H1 (cell line): Measurements from ENCODE around the gene FRAT2.

Experiments used
- ASH2L ChIP-seq: fragments of 200-600, 300-600 bp; sonication (generic); IDR thresholded peaks from one replicate; pipeline ENCODE4 v1.7.1; 2017; ENCODE audit warnings: low read length
- BACH1 ChIP-seq: IDR thresholded peaks from 2 replicates; pipeline ENCODE4 v1.6.1; 2012; ENCODE audit warnings: low read length, improper control_type of control experiment
- CEBPB ChIP-seq: IDR thresholded peaks from 2 replicates; pipeline ENCODE4 v1.6.1; 2012; ENCODE audit warnings: low read depth, low read length
- CHD7 ChIP-seq: fragments of 300-600 bp; sonication (generic); IDR thresholded peaks from 2 replicates; pipeline ENCODE4 v1.7.1; 2012; ENCODE audit warnings: low read length, moderate library complexity, mild to moderate bottlenecking, inconsistent platforms; ENCODE audit not compliant: insufficient replicate concordance
- HDAC2 ChIP-seq, 2 experiments: fragments of 300-600 bp in 1 of 2; sonication (generic) in 1 of 2; IDR thresholded peaks; 2 replicates each; pipeline ENCODE4 v1.6.1; 2011 to 2012; ENCODE audit warnings: low read depth in 2 of 2, low read length in 2 of 2, mild to moderate bottlenecking in 2 of 2, moderate library complexity in 2 of 2, borderline replicate concordance in 1 of 2, inconsistent platforms in 1 of 2
- POLR2A ChIP-seq, 2 experiments: IDR thresholded peaks; 1 replicate in 1 of 2; 2 replicates in 1 of 2; pipeline ENCODE4 v1.6.1; 2011; ENCODE audit warnings: low read depth in 2 of 2, low read length in 2 of 2, mild to moderate bottlenecking in 2 of 2; ENCODE audit errors: control extremely low read depth in 1 of 2
- POLR2AphosphoS5 ChIP-seq: IDR thresholded peaks from 2 replicates; pipeline ENCODE4 v1.6.1; 2011; ENCODE audit warnings: low read depth, low read length
- RAD21 ChIP-seq, 2 experiments: IDR thresholded peaks in 1 of 2; conservative IDR thresholded peaks in 1 of 2; 2 replicates each; pipeline ENCODE4 v1.6.1; 2011; ENCODE audit warnings: low read depth in 2 of 2, low read length in 2 of 2, improper control_type of control experiment in 1 of 2, inconsistent platforms in 1 of 2, mild to moderate bottlenecking in 1 of 2, moderate library complexity in 1 of 2
- TAF1 ChIP-seq: IDR thresholded peaks from 2 replicates; pipeline ENCODE4 v1.6.1; 2011; ENCODE audit warnings: mild to moderate bottlenecking, low read depth, low read length
- TCF12 ChIP-seq: IDR thresholded peaks from 2 replicates; pipeline ENCODE4 v1.6.1; 2011; ENCODE audit warnings: low read depth, mild to moderate bottlenecking, low read length
- YY1 ChIP-seq: IDR thresholded peaks from 2 replicates; pipeline ENCODE4 v1.6.1; 2011; ENCODE audit warnings: low read depth, mild to moderate bottlenecking, low read length
- TF ChIP-seq, protein P1 (sequence below), 3 experiments: IDR thresholded peaks; 1 replicate in 2 of 3; 2 replicates in 1 of 3; pipeline versions ENCODE4 v1.5.1 to v1.6.1; 2011; ENCODE audit warnings: low read length in 3 of 3, mild to moderate bottlenecking in 3 of 3, inconsistent platforms in 2 of 3, low read depth in 1 of 3, moderate library complexity in 1 of 3; ENCODE audit not compliant: insufficient read depth in 1 of 3; ENCODE audit errors: control extremely low read depth in 1 of 3

DNA sequence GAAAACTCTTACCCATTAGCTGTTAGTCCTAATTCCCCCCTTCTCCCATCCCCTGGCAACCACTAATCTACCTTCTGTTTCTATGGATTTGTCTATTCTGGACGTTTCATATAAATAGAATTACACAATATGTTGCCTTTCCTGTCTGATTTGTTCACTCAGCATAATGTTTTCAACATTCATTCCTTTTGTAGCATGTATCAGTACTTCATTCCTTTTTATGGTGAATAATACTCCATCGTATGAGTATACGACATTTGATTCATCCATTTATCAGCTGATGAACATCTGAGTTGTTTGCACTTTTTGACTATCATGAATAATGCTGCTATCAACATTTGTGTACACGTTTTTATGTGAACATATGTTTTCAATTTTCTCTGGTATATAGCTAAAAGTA, 19.9 kb downstream of the FRAT2 start:
- TF ChIP-seq BACH1 (no peak), TCF12 (no peak), POLR2A (IDR thresholded peaks at IDR 0.05; ENCODE audit: control extremely low read depth in 1 of 2, low read depth in 2 of 2, low read length in 2 of 2) (no peak), CEBPB (no peak), TAF1 (no peak), HDAC2 (IDR thresholded peaks at IDR 0.05; ENCODE audit: borderline replicate concordance in 1 of 2, low read depth in 2 of 2, low read length in 2 of 2) (no peak), POLR2AphosphoS5 (no peak), ASH2L (no peak), CHD7 (no peak), RAD21 (IDR thresholded peaks at IDR 0.05 in 1 of 2, conservative IDR thresholded peaks at IDR 0.05 in 1 of 2; ENCODE audit: low read depth in 2 of 2, low read length in 2 of 2) (no peak), YY1 (no peak)
- TF ChIP-seq, protein P1, sequence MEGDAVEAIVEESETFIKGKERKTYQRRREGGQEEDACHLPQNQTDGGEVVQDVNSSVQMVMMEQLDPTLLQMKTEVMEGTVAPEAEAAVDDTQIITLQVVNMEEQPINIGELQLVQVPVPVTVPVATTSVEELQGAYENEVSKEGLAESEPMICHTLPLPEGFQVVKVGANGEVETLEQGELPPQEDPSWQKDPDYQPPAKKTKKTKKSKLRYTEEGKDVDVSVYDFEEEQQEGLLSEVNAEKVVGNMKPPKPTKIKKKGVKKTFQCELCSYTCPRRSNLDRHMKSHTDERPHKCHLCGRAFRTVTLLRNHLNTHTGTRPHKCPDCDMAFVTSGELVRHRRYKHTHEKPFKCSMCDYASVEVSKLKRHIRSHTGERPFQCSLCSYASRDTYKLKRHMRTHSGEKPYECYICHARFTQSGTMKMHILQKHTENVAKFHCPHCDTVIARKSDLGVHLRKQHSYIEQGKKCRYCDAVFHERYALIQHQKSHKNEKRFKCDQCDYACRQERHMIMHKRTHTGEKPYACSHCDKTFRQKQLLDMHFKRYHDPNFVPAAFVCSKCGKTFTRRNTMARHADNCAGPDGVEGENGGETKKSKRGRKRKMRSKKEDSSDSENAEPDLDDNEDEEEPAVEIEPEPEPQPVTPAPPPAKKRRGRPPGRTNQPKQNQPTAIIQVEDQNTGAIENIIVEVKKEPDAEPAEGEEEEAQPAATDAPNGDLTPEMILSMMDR (IDR thresholded peaks at IDR 0.05; ENCODE audit: control extremely low read depth in 1 of 3, insufficient read depth in 1 of 3, low read depth in 1 of 3, low read length in 3 of 3) = no peak
